ENCODE data around the gene FAM83E.

GRCh38 chr19:48644355-48644754 is 29.5 kb upstream of the FAM83E start:
- TF ChIP-seq CTCF (IDR thresholded peaks at IDR 0.05; ENCODE audit: insufficient read depth, low read length, poor library complexity, severe bottlenecking), result no peak
- no peak for TF ChIP-seq EZH2phosphoT487 (conservative IDR thresholded peaks at IDR 0.05; ENCODE audit: low read length)
